ENCODE measurements around the gene CTSC.
"Not testable (repeated sequence)": the region's sequence is repeated elsewhere in the genome, so short reads cannot be mapped to it uniquely, and the experiment has no call there.

The CTSC gene

DNA sequence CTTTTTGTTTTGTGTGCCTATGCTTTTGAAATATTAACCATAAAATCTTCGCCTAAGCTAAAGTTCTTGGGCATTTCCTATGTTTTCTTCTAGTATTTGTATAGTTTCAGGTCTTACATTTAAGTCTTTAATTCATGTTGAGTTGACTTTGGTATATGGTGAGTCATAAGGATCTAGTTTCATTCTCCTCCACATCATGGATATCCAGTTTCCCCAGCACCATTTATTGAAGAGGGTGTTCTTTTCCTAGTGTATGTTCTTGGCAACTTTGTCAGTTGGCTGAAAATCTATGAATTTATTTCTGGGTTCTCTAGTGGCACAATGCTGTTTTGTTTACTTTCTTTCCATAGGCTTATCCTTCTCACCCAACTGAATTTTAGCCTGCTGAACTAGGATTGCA lies 49.0 kb downstream of the CTSC start:
- in situ Hi-C loops (cut with MboI; ENCODE audit: low sequenced_read_pairs), result no loop called here

DNA sequence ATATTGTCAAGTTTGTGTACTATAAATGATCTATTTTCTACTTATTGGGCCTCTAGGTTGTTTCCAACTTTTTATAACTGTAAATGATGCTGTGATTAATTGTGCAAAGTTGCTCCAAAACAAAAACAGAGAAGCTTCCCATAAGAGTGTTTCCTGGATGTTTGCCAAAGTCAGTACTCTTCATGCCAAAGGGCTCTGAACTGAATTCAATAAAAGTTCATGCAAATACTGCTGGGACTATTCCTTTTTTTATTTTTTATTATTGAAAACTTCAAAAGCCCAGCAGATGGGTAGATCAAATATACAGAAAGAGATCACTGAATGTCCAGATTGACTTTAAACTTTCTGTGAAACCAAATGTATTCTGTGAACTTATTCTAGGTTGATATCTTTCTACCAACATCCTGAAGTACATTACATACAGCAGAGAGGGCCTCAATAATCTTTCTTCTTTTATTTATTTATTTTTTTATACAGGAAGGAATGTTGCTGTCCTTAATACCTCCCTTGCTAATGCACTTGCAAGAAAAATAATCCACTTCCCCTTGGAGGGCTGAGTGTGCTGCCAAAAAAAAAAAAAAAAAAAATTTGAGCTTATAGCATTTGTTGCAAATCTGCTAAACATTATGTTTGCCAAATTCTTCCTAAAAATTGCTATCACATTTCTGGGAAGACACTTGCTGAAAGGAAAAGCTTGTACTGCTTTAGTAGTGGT lies 53.0 kb downstream of the CTSC start:
- in situ Hi-C loops (cut with MboI; ENCODE audit: low sequenced_read_pairs), result no loop called here

DNA sequence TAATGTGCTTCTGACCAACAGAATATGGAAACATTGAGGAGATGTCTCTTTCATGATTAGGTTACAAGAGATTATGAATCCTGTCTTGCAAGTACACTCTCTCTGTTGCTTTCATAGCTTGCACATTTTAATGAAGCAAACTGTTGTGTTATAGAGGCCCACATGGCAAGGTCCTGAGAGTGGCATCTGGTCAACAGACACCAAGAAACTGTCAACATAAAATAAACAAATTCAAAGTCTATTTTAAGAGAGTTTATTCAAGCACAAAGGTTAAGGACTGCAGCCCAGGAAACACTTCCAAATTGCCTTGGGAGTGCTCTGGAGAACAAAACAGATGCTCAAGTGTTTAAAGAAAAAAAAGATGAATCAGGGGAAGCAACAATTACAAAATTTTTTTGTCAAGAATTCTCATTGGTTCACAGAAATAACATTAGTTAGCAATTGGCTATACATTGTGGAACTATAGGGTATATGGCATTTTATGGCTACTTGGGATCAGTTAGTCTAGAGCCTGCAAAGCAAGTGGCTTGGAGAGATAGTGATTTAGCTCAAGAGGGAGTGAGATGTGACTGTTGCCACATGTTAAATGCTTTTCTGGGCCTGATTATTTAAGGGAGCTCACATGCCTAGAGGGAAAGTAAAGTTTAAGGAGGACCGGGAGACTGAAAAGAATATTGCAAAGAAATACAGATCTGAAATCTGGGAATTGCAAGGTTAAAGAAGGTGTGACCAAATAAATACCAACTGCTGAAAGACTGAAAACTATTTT lies 54.6 kb downstream of the CTSC start:
- in situ Hi-C loops (cut with MboI; ENCODE audit: low sequenced_read_pairs), result no loop called here

DNA sequence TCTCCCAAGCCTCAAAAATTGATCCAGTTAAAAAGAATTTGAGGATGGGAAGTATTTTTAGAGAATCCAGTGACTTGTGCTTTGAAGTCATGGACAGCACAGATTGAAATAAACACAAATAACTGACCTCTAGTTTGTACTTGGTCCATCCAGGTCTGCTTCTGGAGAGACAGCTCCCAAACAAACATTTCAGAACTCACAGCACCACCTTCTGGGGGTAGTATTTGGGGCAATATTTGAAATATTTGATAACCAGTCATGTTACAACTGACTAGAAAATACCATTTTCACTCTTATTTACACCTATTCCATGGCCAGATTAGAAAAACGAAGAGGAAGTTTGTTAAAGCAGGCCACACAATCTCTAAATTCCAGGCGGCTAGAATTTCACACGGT lies 56.2 kb downstream of the CTSC start:
- in situ Hi-C loops (cut with MboI; ENCODE audit: low sequenced_read_pairs), result no loop called here

DNA sequence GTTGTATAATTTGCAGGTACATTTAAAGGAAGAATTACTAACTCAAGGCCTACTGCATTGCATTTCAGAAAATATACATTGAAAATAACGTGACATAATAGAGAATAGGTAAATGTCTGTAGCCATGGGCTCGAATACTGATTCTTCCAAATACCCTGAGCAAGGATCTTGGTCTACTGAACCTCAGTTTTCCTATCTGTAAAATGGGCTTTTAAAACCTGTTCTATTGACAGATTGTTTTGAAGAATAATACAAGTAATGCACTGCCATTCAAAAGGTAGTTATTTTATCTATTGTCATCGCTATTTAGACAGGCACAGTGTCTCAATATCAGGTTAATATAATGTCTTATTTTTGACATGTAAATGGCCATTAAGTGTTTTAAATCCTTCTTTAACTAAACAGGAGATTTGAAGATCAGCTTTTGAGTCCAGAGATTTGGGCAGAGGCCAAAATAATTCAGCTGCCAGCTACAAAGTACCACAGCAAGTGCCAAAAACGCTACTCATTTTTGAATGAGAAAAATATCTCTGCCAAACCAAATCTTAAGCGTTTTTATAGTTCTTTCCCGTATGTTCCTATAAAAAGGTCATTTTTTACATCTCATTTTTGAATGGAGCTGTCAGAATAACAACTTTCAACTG lies 56.7 kb downstream of the CTSC start:
- in situ Hi-C loops (cut with MboI; ENCODE audit: low sequenced_read_pairs), result no loop called here

DNA sequence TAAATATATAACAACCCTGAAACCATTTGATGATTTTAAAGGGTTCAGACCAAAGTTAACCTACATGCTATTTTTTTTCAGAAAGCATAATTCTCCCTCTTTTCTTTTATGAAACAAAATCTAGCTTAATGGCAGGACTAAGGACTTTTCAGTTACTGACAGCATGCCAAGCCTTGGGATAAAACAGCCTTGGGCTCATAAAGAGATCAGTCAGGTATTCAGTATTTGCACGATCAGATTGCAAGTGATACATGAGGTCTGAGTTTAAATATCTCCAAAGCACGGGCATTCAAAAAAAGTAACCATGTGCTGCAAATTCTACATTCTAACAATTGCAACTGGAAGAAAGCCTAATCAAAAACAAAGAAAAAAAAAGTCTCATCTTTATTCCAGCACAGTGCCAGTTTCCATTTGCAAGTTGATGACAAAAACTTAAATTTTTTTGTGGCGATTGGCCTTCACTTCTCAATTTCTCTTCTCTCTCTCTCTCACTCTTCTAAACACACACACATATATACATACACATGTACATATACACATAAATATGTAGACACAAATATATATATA lies 60.1 kb downstream of the CTSC start:
- in situ Hi-C loops (cut with MboI; ENCODE audit: low sequenced_read_pairs), result no loop called here

DNA sequence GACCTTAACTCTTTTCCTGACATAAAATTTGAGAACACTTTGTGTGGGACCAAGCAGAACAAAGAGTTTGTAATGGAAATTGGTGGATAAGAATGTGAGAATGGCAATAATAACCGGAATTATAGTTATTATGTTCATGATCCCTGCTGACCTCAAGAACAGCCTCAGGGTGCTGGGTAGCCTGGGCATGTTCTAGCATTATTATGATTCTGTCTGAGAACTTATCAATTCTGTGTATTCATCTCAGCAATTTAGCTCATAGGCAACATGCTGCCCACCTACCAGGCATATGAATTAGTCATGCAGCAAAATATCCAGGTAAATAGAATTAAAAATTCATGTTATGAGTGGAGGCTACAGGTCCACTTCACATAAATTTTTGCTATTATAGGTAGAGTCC lies 61.9 kb downstream of the CTSC start:
- in situ Hi-C loops (cut with MboI; ENCODE audit: low sequenced_read_pairs), result no loop called here

DNA sequence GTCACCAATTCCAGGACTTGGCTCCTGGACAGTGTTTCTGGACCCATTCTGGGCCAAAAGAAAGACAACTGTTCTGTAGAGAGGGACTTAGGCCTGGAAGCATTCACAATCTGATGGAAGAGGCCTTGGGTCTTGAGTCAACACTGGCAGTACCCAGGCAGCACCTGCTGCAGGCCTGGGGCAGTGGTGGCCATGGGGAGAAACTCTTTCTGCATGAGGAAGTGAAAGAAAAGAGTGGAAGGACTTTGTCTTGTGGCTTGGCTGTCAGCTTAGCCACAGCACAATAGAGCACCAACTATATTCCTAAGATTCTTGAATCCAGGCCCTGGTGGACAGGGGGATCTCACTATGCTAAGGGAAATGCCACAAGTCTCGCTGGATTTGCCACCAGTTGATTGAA lies 70.6 kb downstream of the CTSC start:
- in situ Hi-C loops (cut with MboI; ENCODE audit: low sequenced_read_pairs), result no loop called here

DNA sequence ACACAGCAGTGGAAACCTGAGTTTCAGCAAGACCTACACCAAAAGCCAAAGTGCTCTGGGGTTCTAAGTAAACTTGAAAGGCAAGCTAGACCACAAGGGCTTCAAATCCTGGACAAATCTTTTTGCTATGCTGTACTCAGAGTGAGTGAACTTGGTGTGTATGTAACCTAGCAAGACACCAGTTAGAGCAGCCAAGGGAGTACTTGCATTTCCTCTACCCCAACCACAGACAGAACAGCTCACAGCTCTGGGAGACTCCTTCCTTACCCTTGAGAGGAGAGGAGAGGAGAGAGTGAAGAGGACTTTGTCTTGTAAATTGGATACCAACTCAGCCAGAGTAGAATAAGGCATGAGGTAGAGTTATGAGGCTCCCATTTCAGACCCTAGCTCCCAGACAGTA lies 71.4 kb downstream of the CTSC start:
- in situ Hi-C loops (cut with MboI; ENCODE audit: low sequenced_read_pairs), result no loop called here

DNA sequence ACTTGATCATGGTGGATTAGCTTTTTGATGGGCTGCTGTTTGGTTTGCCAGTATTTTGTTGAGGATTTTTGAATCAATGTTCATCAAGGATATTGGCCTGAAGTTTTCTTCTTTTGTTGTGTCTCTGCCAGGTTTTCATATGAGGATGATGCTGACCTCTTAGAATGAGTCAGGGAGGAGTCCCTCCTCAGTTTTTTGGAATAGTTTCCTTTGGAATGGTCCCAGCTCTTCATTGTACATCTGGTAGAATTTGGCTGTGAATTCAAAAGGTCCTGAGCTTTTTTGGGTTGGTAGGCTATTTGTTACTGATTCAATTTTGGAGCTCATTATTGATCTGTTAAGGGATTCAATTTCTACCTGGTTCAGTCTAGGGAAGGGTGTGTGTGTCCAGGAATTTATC lies 78.1 kb downstream of the CTSC start:
- in situ Hi-C loops (cut with MboI; ENCODE audit: low sequenced_read_pairs), result no loop called here

DNA sequence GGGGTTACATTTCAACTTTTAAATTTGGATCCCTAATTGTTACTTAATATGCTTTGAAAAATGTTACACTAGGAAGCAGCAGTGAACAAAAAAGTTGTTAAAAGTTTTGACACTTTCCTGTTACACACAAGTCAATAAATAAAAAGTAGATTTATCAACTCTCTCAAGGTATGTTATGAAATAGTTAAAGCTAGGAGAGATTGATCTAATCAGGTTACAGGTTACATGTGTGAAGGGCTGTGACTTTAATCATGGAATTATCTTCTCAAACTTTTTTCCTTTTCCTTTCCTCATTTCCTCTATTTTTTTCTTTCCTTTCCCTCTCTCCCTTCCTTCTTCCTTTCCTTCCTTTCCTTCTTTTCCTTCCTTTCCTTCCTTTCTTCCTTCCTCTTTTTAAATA lies 85.3 kb downstream of the CTSC start:
- in situ Hi-C loops (cut with MboI; ENCODE audit: low sequenced_read_pairs), result no loop called here

DNA sequence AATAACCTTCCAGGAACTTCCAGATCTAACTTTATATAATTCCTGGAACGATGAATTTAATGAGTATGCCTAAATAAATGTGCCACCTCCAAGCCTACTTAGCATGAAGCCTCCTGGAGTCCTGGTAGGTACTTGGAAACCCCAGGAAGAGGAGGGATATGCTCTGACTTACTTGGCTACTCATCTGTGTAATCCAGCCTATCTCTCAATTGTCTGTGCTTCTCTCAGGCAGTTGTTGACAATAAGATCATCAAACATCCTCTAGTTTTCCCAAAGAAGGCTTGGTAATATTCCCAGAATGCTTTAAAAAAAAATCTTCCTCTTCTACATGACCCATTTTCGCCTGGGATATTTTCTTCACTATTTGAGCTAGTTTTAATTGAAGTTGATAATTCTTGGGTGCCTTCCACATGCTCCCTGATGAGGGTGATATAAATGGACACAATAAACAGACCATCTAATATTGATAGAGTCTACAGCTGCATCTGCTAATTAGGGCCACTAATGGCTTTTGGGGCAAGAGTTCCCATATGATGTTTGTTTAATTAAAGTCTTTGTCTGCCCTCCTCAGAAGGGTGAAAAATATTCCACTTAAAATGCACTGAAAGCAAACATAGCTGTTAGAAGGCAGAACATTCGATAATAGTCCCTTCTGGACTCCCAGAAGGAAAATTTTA lies 86.8 kb downstream of the CTSC start:
- in situ Hi-C loops (cut with MboI; ENCODE audit: low sequenced_read_pairs), result no loop called here

DNA sequence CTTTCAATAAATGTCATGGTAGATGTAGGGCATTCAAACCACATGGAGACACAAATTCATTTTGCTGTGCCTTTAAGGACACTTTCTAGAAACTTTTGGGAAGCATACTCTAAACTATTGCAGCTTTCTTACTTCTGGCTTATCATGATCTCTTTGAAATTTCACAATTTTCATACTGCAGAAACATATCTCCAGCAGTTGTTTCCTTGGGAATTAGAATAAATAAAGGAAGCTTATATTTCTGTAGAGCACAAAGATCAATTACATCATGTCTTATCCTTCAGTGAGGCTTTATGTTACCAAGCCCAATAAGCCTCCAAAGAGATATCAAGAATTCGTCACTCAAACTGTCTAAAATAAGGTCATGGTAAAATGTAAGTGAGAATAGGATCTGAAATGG lies 87.8 kb downstream of the CTSC start:
- in situ Hi-C loops (cut with MboI; ENCODE audit: low sequenced_read_pairs), result no loop called here

DNA sequence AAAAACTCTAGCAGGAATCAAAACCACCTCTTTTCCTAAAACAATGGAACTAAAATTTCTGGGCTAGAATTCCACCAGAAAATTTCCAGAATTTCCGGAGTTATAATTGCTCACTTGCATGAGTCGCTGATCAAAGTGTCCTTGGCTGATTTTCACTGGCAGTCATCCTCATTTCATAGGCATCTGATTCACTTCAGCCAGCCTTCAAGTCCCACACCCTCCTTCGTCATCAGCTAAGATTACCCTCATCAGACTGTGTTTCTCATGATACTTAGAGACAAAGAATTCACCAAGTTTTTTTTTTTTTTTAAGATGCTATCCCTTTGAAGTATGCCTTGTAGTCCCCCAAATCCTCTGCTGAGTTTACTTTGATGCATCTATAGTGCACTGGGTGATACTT lies 90.8 kb downstream of the CTSC start:
- in situ Hi-C loops (cut with MboI; ENCODE audit: low sequenced_read_pairs), result no loop called here

DNA sequence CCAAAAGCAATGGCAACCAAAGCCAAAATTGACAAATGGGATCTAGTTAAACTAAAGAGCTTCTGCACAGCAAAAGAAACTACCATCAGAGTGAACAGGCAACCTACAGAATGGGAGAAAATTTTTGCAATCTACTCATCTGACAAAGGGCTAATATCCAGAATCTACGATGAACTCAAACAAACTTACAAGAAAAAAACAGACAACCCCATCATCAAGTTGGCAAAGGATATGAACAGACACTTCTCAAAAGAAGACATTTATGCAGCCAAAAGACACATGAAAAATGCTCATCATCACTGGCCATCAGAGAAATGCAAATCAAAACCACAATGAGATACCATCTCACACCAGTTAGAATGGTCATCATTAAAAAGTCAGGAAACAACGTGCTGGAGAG lies 92.0 kb downstream of the CTSC start:
- in situ Hi-C loops (cut with MboI; ENCODE audit: low sequenced_read_pairs), result not testable (repeated sequence)
